NCI-H2227 (cell line): ENCODE data around the gene FABP1.

Experiments used
- DNase-seq: peaks from one replicate; lab custom pipeline; 2025; ENCODE audit not compliant: unreplicated experiment; lab: John Stamatoyannopoulos, UW

The FABP1 gene

DNA sequence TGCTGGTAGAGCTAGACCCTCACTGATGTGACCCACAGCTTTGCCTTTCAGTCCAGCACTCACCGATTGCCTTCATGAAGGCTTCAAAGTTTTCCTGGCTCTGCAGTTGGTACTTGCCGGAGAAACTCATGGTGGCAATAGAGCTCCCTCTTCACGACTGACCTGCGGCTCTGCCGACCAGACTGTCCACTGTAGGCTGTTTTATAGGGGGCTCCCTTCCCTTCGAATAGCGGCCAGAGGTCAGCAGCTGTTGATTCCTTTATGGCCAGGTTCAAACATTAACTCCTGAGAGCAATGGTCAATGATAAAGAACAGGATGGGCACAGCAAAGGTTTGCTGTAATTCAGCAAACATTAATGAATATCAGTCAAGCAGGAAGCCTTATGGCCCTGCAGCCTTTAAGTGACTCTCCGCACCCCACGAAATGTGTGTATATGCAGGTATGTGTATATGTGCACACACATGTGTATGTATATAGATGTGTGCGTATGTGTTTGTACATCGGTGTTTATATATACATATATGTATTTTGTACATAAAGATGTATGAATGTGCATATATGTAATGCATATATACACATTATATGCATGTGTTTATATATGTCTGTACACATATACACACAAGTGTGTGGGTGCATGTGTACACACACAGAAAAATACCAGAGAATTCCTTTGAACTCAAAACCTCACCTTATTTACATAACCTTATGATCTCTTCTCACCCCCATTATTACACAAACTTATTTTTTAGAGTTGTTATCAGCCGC, at the start of gene FABP1:
TSS of gene FABP1 (minus strand) at position 175 of the 766 bp plus-strand sequence. CDS start at position 130, 45 bp downstream.
- no peak for DNase-seq

DNA sequence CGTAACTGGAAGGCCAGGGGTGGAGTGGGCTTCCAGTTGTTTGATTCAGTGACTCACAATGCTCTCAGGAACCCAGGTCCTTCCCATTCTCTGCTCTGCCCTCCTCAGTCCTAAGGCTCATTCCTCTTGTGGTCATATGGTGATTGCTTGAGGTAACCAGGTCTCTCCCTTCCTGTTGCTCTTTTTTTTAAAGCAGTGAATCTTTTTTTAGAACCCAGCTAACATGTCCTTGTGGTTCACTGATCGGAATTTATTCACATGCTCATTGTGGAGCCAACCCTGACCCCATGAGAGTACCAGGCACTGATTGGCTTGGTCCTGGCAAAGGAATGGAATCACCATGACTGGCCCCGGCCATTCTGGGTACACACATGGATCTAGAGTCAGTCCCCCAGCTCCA, 49.7 kb upstream of the FABP1 start:
- no peak for DNase-seq

DNA sequence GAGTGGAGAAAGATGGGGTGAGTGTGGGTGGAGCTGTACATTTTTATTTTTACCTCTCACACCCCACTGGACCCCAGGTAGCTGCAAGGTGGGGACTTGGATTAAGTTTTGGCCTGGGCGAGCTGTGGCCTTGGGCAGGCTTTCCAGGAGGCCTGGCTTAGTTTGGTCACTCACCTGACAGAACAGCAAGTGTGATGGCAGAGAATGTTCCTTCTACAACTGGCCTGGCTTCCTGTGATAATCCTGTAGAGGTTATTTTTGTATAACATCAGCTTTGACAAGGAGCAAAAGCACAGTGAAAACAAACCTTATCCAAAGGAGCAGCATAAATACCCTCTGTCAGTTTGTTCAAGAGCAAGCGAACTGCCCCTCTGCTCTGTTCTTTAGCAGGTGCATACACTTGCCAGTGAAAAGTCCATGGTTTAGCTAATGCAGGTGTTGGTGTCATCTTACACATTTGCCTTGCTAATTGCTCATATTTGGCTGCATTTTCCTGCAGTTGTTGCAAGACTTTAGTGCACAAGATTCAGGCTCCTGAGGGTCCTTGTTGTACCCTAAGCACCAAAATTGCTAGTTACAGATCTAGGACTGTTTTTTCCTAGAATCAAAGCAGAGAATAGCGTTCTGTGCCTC, 48.6 kb upstream of the FABP1 start:
- no peak for DNase-seq

DNA sequence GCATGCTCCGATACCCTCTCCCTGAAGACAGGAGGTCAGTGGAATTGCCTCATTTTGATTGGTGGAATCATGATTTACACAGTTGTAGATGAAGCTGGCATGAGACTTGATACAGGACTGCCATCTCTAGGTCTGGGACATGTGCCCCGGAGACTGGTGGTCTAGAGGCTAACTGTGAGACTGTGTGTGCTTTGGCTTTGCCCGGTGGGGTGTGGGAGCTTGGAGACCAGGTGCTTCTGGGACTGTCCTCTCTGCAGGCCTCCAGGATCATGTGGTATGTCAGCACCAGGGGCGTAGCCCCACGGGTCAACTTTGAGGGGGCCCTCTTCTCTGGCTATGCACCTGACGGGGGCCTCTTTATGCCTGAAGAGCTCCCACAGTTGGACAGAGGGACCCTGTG, 45.0 kb upstream of the FABP1 start:
- DNase-seq = no peak

DNA sequence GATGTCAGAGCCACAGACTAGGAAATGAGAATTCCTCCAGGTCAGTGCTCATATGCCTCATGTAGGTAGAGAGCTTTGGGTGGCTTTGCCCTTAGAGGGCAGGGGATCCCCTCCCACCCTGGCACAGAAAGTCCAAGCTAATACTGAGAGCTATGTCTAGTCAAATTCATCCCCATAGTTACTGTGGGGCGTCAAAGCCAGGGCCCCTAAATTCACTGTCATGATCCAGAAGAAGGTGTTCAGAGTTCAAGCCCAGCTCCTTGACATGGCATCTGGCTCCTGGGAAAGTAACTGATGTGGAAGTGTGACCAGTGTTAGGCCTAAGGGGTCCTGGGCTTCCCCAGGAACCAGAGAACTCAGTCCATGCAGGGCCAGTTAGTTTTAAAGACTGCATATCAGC, 44.1 kb upstream of the FABP1 start:
- no peak for DNase-seq

DNA sequence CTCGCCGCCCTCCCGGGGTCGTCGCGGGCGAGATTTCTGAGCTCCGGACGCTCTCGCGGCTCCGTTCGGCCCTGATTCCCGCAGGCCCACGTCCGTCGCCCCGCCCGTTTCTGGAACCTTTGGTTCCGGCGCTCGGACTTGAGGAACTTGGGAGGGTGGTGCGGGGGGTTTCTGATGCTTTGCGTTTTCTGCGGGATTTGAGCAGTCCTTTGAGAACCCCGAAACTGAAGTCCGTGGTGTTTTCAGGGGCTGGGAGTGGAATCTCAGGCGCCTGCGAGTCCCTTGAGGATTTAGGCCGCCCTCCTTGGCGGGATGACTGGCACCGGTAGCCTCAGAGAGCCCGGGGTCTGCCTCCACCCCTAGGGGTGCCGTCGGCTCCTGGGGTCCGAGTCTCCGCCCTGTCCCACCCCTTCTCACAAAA, 42.6 kb upstream of the FABP1 start:
- peak; percentile 66 for DNase-seq

DNA sequence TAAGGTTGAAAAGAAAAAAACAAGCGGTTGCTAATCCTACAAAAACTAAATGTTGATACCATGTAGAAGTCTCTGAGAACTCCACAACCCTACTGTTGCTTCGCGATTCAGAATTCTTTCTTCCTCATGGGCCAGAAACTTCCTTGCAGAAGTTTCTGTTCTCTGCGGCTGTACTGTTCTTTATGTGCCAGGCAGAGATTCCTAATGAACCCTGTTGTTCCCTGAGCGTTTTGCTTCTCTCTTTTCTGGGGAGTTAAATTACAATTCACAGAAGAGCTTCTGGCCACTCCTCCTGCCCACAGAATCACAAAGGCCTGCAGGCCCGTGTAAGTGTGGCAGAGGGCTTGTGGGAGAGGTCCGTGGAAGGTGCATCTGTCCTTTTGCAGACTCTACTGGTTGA, 40.5 kb upstream of the FABP1 start:
- no peak for DNase-seq

DNA sequence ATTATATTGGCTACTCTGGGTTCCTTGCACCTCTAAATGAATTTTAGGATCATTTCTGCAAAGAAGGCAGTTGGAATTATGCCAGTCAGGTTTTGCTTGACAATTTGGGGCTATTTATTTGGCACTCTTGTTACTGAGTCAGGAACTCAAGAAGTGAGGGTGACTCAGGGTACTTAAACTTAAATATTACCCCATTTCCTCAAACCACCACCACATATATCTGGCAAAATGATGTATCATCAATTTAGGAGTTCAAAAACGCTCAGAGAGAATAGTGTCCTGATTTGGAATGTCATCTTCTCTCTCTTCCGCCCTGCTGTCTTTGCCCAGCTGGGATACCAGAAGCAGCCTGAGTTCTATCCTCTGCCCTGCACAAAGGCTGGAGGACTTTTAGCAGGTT, 39.9 kb upstream of the FABP1 start:
- no peak for DNase-seq

DNA sequence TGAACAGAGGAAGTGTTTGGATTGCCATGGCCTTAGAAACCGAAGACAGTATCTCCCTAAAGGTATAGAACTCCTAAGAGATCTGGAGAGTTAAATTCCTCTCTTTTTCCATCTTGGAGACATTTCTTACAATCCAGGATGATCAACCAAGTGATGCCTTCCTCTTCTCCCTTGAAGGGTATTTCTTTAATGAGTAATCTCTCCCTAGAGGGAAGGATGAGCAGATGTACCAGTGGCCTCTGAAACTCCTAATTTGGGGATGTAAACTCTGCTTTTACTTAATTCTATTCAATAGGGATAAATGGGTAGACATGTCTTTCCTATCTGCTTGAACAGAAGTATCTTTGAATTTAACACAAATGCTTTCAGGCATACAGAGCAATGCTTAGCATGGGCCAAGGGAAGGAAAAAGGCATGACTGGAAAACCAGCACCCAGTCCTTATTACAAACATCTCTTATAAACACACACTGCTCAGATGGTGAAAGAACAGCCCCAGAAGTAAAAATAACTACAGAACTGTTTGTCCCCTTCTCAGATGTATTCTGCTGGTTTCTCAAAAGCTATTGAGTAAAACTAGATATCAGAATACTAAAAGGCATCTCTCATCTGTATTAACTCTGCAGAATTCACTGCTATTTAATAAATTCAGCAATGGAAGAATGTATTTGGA, 37.6 kb upstream of the FABP1 start:
- DNase-seq = no peak

DNA sequence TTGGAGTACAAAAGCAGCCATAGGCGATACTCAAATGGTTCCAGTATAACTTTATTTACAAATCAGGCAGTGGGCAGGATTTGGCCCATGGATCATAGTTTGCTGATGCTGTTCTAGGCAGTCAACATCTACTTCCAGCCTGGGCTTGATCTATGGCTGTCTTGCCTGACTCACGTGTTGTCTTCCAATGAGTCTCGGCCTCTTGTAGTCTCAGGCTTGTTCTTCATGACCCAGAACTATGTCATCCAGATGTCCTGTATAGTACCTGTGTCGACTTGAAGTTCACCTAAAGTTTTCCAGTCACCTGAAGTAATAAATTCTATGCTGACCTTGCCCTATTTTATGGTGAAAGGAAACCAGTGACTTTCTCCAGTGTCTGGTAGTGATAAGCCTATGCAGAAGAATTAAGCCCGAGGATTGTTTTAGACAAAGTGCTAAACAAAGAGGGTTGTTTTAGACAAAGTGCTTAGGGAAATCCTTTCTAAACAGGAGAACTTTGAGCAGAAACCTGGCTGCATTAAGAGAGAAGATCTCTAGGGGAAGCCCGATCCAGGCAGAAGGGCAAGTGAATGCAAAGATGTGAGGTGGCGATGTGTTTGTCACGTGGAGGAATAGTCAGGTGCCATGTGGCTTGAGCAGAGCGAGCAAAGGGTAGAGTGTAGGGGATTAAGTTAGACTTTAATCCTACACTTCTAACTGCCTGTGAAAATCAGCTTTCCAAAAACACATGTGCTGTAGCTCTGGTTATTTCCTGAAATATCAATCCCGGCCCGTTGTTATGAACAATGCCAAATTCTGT, 33.8 kb upstream of the FABP1 start:
- DNase-seq = no peak

DNA sequence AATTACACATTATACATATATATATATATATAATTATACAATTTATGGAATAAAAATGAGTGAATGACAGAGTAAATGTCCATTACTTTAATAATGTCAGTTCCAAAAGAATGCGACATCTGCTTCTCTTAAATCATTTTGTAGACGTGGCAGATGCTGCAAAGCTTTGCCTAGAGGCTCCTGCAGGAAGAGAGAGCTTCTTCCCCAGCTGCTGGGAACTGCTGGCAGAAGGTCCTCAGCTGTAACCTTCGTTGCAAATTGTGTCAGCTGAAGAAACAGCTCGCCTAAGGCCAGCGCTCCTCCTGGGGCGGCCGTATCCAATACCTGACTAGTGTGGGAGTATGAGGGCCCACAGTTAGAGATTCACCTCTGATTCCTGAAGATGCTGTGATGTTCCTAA, 32.7 kb upstream of the FABP1 start:
- no peak for DNase-seq

DNA sequence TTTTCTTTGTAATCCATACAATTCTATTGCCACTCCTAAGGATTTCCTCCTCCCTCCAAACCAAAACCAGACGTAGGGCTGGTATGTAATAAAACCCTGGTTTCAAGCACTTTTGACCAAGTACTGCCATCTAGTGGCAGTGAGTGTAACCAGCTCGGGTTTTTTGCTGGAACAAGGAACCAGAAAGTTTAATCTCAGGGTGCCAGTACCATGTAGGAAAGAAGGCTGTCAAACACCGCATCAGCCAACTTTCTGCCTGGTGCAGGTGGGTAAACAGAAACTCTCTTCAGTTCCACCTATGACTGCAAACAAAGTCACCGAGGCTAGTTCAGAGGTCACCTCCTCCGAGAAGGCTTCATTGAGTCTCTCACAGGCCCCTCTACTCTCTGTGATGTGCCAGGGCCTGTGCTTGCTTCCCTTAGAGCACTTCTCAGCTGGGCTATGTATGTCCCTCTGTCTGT, 32.1 kb upstream of the FABP1 start:
- peak; percentile 77 for DNase-seq

DNA sequence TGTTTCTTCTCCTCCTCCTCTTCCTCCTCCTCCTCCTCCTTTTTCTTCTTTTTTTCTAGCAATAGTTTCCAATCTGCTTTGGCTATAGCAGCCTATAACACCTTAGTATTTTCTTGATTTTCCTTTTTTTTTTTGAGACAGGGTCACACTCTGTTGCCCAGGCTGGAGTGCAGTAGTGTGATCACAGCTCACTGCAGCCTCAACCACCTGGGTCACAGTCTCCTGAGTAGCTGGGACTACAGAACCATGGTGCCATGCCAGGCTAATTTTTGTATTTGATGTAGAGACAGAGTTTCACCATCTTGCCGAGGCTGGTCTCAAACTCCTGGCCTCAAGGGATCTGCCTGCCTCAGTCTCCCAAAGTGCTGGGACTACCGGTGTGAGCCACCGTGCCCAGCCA, 31.6 kb upstream of the FABP1 start:
- no peak for DNase-seq

DNA sequence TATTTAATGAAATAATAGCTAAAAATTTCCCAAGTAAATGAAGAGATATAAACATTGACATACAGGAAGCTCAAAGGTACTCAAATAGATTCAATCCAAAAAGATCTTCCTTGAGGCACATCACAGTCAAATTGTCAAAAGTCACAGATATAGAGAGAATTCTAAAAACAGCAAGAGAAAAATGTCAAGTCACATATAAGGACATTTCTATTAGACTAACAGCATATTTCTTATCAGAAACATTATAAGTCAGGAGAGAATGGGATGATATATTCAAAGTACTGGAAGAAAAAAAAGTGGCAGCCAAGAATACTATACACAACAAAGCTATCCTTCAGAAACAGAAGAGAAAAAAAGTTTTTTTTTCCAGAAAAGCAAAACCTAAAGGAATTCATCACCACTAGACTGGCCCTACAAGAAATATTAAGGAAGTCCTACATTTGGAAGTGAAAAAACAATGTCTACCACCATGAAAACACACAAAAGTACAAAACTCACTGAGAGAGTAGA, 21.1 kb upstream of the FABP1 start:
- no peak for DNase-seq

DNA sequence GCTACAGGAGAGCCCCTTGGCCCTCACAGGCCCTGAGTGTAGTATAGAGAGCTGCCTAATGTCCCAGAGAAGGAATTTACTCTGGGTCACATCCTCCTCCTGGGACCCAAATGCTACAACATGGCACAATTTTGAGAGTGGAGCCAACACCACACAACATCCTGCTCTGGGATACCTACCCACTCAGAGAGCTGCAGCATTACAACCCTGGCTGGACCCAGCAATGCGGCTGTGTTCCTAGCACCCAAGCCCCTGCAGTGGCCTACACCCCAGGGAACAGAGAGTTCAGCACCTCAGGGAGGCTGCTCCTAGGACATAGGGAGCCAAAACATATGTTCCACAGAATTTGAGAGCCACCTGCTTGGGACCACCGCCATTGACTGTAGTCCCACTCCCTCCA, 19.3 kb upstream of the FABP1 start:
- DNase-seq = no peak

DNA sequence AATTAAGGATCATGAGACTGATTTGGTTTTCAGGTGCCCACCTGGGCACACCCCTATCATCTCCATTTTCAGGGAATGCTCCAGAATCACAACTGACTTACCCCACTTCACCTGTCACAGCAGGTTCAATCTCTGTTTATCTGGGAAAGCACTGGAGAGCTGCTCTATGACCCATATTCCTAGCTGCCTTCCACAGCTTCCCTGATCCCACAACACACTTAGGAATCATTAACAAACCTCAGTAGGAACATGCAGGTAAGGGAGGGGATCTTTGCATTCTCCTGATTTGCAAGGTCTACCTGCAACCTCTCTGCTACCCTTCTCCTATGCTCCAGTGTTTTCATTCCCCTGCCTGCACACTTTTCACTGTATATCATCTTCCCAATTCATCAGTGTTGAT, 18.7 kb upstream of the FABP1 start:
- no peak for DNase-seq

DNA sequence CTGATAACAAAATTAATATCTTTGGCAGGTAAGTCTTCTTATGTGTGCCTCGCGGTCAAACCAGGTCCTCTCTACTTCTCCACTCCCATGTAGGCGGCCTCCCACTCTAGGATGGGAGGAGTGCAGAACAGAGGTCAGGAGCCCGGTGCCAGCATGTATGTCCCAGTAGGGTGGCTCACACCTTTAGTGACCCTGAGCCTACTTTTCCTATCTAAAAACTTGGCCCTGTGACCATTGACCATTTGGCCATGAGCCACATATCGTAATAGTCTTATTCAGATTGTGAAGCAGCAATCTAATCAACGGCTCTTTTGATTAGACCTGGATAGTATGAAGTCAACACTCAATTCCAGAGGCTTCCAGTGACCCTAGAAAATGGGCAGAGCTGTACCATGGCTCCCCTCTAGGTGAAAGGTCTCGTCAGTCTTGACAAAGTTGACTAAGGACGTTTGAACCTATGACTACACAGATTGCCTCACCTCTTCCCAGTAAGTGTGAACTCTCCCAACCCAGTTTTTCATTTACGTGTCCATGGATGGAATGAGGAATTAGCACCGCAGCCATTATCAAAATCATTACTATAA, 17.1 kb upstream of the FABP1 start:
- no peak for DNase-seq

DNA sequence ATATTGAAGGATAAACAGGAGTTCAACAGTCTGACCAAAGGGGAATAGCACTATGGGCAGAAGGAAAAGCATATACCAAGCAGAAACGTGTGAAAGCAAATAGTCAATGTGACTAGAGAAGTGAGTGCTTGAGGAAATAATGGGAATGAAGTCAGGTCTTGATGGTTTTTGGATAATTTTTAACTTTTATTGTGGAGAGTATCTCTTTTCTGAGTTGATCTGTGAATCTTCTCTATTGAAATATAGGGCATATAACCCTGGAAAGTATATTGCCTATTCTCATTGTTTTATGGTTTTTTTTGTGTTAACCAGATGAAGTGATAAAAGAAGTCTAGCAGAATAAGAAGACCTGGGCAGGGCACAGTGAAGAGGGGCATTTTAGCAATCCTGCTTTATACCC, 16.4 kb upstream of the FABP1 start:
- no peak for DNase-seq

DNA sequence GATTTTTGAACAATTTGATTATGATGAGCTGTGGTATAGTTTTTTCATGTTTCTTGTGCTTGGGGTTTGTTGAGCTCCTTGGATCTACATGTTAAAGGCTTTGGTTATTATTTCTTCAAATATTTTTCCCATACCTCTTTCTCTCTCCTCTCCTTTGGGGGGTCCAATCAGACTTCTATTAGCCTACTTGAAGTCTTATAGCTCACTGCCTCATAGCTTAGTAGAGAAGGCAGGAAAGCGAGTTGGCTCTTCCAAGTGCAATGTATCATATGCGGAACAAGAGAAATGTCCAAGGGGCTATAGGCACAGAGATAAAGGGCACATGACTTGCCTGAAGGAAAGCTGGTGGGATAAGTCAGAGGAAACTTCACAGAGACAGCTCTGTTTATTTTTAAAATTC, 14.1 kb upstream of the FABP1 start:
- DNase-seq = no peak

DNA sequence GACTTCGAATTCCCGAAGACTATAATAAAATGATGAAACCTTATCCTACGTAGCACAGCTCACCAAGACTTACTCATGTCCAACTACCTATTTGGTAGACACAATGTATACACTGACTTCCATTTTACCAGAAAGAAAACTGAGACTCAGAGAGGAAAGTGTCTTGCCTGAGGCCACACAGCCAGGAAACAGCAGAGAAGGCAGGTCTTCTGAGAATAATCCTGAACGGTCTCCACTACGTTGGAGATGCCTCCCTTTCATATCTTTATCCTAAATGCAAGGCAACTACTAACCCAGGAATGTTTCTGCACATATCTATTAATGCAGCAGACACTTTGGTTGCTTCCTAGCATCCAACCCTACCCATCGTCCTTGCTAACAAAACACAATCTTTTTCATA, 11.9 kb upstream of the FABP1 start:
- no peak for DNase-seq

DNA sequence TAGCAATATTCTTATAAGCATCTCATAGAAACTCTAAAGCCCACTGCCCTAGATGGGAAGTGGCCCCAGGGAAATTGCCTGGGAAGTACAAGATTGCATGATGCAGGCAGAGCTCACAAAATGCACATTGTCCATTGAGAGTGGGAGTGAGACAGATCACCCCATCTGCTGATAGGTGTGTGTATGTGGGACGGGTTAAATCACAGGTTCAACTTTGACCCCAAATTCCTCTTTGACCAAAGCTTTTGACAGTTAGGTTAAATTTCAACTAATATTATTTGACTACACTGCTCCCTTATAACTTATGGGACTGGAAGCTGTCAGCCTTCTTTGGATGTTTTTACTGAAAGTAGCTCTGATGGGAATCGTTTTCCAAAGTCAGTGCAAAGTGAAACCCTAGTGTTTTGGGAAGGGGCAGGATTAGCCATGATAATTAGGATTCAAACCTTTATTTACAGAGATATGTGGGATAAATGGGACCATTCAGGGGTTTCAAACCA, 11.4 kb upstream of the FABP1 start:
- DNase-seq = no peak
